HG02623 (cell line): ENCODE measurements around the gene KCTD19.

ENCODE experiments used
- ATAC-seq: cut with Tn5 transposase; IDR thresholded peaks from one replicate; pipeline ENCODE4 v1.9.1; 2021; ENCODE audit warnings: moderate library complexity; ENCODE audit not compliant: unreplicated experiment

The KCTD19 gene

DNA sequence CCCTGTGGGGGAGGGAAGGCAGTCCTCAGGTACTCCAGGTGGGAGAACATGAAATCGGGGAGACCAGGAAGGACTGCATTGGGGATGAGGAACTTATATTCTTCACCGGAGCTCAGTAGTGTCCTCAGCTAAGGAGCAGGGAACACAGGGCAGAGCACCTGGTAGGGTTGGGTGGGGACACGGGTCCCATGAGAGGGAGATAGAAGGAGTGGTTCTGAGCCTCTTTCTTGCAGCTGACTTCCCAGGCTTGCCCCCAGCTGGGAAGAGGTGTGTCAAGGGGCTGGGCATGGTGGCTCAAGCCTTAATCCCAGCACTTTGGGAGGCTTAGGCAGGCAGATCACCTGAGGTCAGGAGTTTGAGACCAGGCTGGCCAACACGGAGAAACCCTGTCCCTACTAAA, 81.4 kb downstream of the KCTD19 start:
- ATAC-seq: no peak

DNA sequence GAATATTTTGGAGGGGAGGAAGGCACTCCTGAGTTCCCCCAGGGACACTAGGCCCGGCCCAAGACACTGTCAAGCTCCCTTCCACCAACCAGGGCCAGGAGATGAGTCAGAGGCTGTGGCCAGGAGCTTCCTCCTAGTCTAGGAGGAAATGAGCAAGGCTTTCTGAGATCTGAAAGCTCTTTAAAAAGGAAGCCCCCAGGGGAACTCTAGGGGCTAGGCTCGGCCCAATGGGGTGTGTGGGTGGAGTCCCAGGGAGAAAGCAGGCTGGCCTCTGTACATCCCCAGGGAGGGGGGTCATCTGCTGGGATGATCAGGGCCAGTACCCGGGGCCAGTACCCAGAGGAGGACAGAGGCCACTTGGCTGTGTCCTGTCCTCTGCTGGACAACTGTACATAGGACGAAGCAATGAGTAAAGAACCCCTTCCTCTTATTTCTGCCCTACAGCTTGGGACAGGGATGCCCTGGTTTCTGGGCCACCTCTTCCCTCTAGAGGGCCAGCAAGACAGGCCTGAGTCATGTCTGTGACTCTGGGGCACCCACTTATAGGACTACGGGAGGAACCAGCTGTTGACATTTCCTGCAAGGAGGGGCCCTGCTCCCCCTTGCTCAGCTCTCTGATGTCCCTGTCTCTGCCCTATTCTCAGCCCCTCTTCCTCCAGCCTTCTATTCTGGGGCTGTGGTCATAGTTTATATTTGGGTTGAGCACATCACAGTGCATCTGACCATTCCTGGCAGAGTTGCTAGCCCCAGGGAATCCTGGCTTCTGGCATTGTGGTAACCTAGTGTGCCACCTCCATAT, 82.0 kb downstream of the KCTD19 start:
- peak; percentile 40 for ATAC-seq

DNA sequence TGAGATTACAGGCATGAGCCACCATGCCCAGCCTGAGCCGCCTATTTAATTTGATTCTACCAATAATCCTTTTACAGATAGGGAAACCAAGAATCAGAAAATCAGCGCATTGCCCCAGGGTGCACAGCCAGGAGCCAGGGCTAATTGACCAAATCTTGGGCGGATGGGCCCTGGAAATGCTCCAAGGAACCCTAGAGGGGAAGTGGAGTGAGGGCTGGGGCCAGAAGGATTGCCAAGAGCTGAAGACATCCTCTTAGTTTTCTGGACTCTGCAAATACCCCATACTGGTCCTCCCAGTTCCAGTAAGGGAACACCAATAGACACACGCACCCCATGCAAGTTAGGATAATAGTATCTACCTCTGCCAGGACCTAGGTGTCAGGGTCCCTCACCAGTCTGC, 83.1 kb downstream of the KCTD19 start:
- ATAC-seq: no peak

DNA sequence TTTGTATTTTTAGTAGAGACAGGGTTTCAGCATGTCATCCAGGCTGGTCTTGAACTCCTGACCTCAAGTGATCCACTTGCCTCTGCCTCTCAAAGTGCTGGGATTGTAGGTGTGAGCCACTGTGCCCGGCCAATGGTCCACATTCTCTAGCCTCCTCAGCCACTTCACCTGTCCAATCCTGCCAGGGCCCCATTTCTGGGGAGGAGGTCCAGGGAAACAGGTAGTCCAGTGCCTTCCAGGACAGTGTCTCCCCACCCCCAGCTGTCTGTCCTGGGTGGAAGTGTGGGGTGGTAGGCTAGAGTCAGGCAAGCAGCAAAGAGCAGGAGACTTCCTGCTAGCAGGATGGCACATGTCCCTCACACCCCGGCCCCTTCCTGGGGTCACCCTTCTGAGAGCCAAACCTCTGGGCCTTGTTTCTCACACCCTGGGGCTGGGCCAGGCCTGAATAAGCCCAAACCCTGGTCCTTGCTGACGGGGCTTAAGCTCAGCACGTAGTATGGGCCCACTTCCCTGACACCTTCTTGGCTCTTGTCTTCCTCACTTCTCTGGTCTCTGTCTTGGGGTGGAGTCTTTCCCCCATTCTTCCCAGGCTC, 84.3 kb downstream of the KCTD19 start:
- ATAC-seq: no peak

DNA sequence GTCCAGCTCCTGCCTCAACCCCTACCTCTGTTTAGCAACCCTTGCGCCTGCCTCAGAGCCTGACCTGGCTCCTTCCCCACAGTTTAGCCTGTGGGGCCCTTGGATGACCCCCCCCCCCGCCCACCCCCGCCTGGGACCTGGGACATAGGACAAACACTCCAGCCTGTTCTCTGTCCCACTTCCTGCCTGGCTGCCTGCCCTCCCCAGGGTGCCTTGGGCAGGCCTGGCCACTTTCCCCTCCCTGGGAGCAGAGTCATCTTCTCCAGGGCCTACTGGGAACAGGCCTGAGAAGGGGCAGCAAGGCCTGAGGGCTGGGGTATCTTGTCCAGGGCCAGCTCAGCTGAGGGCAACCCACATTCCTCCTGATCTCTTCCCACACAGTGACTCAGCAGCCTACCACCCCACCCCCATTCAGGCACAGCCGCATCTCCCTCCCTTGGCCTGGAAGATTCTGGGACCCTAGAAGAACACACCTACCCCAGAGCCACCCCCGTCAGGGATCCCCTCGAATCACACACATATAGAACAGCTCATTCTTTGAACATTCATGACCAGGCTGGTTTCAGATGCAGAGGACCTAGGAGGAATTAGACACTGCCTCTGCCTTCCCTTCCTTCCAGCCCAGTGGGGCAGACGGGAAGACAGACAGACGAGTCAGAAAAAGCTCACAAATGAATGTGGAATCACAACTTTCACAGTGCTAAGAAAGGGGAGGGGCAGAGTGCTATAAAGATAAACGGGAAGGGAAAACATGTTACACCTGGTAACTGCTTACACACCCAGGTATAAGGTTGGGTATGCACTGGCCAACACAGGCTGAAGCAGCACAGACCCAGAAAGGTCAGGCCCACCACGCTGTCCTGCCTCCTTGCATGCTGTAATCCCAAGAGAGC, 85.3 kb downstream of the KCTD19 start:
- no peak for ATAC-seq

DNA sequence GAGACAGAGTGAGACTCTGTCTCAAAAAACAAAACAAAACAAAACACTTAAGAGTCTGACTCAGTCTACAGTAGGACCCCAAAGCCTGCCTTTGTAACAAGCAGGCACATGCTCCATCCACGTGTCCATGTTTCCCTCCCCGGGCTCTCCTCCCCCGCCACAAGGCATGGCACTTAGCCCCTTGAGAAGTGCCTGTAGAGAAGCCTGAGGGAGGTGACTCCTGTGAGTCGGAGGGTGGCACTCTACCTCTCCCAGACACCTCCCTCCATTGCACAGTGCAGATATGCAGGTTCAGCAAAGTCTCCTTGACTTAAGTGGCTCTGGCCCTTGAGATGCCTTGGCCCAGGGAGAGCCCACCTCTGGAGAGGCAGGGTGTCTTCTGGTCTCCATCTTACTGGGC, 86.0 kb downstream of the KCTD19 start:
- ATAC-seq: no peak
